Thyroid gland (tissue), 4 donors: ENCODE data around the gene SLC22A3. TPM values are rescaled to one million over a fixed set of nuclear protein-coding genes. Genes with fewer than 3 reads are reported as not detected.

Source experiments
- DNase-seq, 2 donors: peaks; one replicate each; pipeline ENCODE4 v3.0.0-alpha.2; 2019
- H3K27ac ChIP-seq, 3 donors: fragments of 200-600 bp; sonication (generic); 1 replicate in 2 of 3; 2 replicates in 1 of 3; pipeline ENCODE4 v1.5.1; 2016 to 2019; ENCODE audit warnings: mild to moderate bottlenecking in 1 of 3, moderate library complexity in 1 of 3
- H3K27me3 ChIP-seq: fragments of 200-600 bp; sonication (generic); one replicate; pipeline ENCODE4 v1.5.1; 2019
- H3K36me3 ChIP-seq, 2 donors: fragments of 200-600 bp; sonication (generic); one replicate each; pipeline ENCODE4 v1.5.1; 2016 to 2019
- H3K4me1 ChIP-seq, 2 donors: fragments of 200-600 bp; sonication (generic); one replicate each; pipeline ENCODE4 v1.5.1; 2017 to 2019
- H3K4me3 ChIP-seq, 3 donors: fragments of 200-600 bp; sonication (generic); replicated peaks in 1 of 3; 1 replicate in 2 of 3; 2 replicates in 1 of 3; pipeline ENCODE4 v1.5.1; 2016; ENCODE audit warnings: mild to moderate bottlenecking in 1 of 3
- H3K9me3 ChIP-seq: fragments of 200-600 bp; sonication (generic); one replicate; pipeline ENCODE4 v1.5.1; 2017
- POLR2A ChIP-seq, 2 donors: fragments of 450-650 bp; IDR thresholded peaks; one replicate each; pipeline ENCODE4 v1.6.1; 2017; ENCODE audit warnings: antibody characterized with exemption in 2 of 2, mild to moderate bottlenecking in 2 of 2, moderate library complexity in 1 of 2
- WGBS, 2 donors: methylation state at CpG; one replicate each; pipeline ENCODE4 v1.1.5; 2017; 5-methylcytosine and 5-hydroxymethylcytosine counted together
- intact Hi-C: fragments of 100-400 bp; cut with DNase I; formaldehyde crosslinking; loops from one replicate; pipeline ENCODE4 v1.15.1; 2023
- total RNA-seq, 4 donors: library from RNA; depleted of rRNA; stranded (reverse); fragments of >200 nt; gene quantifications; one replicate each; pipeline ENCODE4 v1.2.3, GENCODE V29; 2016
- TF ChIP-seq, protein P1 (sequence below), 6 experiments: fragments of 200-600 bp in 3 of 6; fragments of 450-650 bp in 3 of 6; sonication (generic) in 3 of 6; IDR thresholded peaks; one replicate each; pipeline ENCODE4 v1.5.1; 2016 to 2019; ENCODE audit warnings: antibody characterized with exemption in 6 of 6, mild to moderate bottlenecking in 2 of 6, inconsistent platforms in 1 of 6, moderate library complexity in 1 of 6

The SLC22A3 gene
- total RNA-seq, 4 donors from 2014 or later = 0.67 to 3.9 (median 2.5) TPM

DNA sequence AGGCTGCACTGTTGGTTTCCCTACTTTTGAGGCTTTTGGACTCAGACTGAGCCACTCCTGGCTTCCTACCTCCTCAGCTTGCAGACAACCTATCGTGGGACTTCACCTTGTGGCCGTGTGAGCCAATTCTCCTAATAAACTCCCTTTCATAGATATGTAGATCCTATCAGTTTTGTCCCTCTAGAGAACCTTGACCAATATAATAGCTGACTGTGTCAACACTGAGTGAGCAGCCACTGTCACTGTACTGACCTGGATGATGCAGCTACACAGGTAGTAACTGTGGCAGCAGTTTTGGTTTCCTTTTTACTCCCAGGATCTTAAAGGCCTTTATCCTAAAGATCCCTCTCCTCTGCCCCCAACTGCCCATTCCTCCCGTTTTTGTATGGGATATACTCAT, 70.2 kb downstream of the SLC22A3 start:
- DNase-seq = no peak
- Histone ChIP-seq H3K4me3 (no peak overlapping the region), H3K4me1 (no peaks in the 10 kb centered on the region), H3K27ac (no peak overlapping the region), H3K36me3 (no peaks in the 10 kb centered on the region), H3K9me3 (no peaks in the 10 kb centered on the region), H3K27me3 (no peaks in the 10 kb centered on the region)
- 76 to 86% methylated on average over 3 of the region's 3 CpGs for WGBS, 2 donors
- intact Hi-C loops = no loop called here
- TF ChIP-seq, protein P1, sequence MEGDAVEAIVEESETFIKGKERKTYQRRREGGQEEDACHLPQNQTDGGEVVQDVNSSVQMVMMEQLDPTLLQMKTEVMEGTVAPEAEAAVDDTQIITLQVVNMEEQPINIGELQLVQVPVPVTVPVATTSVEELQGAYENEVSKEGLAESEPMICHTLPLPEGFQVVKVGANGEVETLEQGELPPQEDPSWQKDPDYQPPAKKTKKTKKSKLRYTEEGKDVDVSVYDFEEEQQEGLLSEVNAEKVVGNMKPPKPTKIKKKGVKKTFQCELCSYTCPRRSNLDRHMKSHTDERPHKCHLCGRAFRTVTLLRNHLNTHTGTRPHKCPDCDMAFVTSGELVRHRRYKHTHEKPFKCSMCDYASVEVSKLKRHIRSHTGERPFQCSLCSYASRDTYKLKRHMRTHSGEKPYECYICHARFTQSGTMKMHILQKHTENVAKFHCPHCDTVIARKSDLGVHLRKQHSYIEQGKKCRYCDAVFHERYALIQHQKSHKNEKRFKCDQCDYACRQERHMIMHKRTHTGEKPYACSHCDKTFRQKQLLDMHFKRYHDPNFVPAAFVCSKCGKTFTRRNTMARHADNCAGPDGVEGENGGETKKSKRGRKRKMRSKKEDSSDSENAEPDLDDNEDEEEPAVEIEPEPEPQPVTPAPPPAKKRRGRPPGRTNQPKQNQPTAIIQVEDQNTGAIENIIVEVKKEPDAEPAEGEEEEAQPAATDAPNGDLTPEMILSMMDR (IDR thresholded peaks at IDR 0.05) = no peak
- no peak for TF ChIP-seq POLR2A (IDR thresholded peaks at IDR 0.05)

DNA sequence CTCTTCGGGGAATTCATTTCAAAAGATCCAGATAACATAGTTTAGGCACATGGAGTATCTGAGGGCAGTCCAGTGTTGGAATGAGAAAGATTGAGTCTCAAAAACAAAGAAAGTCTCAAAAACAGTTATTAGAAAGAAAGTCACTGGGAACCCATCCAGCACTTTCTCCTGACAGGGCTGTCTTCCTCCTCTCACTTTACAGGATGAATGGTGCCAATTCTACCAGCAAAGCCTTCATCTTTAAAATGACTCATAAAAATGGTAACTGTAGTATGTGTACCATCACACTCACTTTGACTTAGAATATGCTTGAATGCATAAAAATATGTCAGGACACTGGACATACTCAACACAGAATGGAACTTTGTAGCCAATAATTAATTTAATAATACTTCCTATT, 71.3 kb downstream of the SLC22A3 start:
- intact Hi-C loops = no loop called here
- TF ChIP-seq, protein P1 (IDR thresholded peaks at IDR 0.05) = no peak
- no peak for TF ChIP-seq POLR2A (IDR thresholded peaks at IDR 0.05)
- DNase-seq = no peak
- H3K4me1 ChIP-seq = no peaks in the 10 kb centered on the region
- no peaks in the 10 kb centered on the region for H3K27me3 ChIP-seq
- H3K9me3 ChIP-seq = no peaks in the 10 kb centered on the region
- 81 to 84% methylated on average over 1 of the region's 1 CpG for WGBS, 2 donors
- H3K27ac ChIP-seq = no peak overlapping the region
- H3K4me3 ChIP-seq = no peak overlapping the region
- H3K36me3 ChIP-seq = no peaks in the 10 kb centered on the region

DNA sequence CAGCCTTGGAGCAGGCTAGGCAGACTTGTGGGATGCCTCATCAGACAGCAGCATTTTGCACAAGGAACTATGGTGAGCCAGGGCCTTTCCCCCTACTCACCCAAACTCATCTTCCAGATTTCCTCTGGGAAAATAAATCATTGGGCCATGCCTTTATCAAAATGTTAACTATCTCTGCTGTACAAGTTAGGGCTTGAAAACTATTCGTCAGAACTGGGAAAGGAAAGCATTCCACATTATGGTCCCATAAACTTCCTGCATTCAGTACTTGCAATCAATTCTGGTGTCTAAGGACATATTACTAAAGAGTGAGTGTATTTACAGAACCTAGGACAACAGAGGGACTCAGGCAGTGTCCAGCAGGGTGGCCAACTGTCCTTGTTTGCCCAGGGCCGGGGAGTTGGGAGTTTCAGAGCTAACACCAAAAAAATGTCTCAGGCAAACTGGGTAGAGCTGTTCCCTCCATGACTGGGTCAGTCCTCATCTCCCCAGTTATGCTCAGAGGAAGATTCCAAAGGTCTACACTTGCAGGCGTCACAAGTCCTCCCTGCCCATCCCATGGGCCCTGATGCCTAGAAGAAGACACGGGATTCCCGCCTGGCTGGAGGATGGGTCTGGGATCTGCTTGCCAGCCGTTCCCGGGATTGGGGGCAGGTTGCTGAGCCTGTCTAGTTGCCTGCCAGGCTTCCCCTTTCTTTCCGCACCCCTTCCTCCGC, 72.2 kb downstream of the SLC22A3 start:
- Histone ChIP-seq H3K27ac (no peak overlapping the region), H3K4me3 (no peak overlapping the region), H3K27me3 (no peaks in the 10 kb centered on the region), H3K36me3 (no peaks in the 10 kb centered on the region), H3K4me1 (no peaks in the 10 kb centered on the region), H3K9me3 (no peaks in the 10 kb centered on the region)
- no peak for TF ChIP-seq POLR2A (IDR thresholded peaks at IDR 0.05)
- TF ChIP-seq, protein P1 (IDR thresholded peaks at IDR 0.05) = no peak
- WGBS, 2 donors = 88 to 90% methylated on average over 9 of the region's 9 CpGs
- intact Hi-C loops = no loop called here
- DNase-seq = no peak

DNA sequence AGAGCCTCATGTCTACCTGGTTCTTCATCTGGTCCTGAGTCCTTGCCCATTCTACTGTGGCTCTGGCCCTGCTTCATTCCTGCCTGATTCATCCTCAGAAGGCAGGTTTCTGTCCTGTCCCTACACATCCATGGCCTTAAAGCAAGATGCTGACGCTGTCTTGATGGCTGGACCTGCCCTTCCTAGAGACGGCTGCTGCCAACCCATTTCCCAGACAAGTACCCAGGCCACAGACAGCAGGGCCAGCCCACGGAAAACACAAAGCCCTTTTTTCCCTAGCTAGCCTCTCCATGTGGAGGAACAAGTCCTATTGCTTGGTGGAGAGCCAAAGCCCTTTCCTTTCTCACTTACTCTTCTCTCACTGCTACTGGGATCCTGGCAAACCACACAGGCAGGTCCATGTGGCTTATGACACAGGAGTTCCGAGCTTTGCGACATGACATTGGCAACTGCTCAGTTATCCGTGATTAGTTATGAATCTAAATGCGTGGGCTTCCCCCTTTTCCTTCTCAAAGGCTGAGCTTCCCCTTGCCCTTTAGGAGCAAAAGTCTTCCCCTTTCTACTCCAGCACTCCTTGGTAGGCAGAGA, 72.9 kb downstream of the SLC22A3 start:
- 80 to 86% methylated on average over 7 of the region's 7 CpGs for WGBS, 2 donors
- H3K36me3 ChIP-seq = no peaks in the 10 kb centered on the region
- TF ChIP-seq, protein P1 (IDR thresholded peaks at IDR 0.05) = no peak
- no peak for TF ChIP-seq POLR2A (IDR thresholded peaks at IDR 0.05)
- intact Hi-C loops = no loop called here
- H3K4me3 ChIP-seq = no peak overlapping the region
- H3K4me1 ChIP-seq = no peaks in the 10 kb centered on the region
- no peaks in the 10 kb centered on the region for H3K9me3 ChIP-seq
- no peaks in the 10 kb centered on the region for H3K27me3 ChIP-seq
- no peak overlapping the region for H3K27ac ChIP-seq
- DNase-seq = no peak

DNA sequence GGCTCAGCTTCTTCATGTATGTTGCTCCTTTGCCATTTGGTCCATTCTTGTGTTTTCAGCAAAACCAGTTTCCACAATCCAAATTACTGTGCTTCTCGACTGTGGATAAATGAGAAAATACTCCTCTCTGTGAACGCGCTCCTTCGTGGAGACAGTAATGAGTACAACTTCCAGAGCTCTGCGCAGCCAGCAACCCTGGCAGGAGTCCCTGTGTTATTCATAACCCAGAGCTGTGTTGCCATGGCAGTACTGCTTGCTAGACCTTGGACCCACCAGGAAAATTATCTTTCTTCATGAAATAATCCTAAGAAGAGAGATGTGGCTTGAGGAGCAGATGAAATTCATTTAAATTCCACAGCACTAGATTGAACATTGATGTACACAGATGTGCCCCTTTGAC, 73.7 kb downstream of the SLC22A3 start:
- DNase-seq = no peak
- 81 to 85% methylated on average over 5 of the region's 5 CpGs for WGBS, 2 donors
- no peaks in the 10 kb centered on the region for H3K4me1 ChIP-seq
- no peaks in the 10 kb centered on the region for H3K9me3 ChIP-seq
- TF ChIP-seq, protein P1 (IDR thresholded peaks at IDR 0.05) = no peak
- no peak for TF ChIP-seq POLR2A (IDR thresholded peaks at IDR 0.05)
- no peak overlapping the region for H3K4me3 ChIP-seq
- H3K27ac ChIP-seq = no peak overlapping the region
- H3K27me3 ChIP-seq = no peaks in the 10 kb centered on the region
- intact Hi-C loops = no loop called here
- no peaks in the 10 kb centered on the region for H3K36me3 ChIP-seq
